ENCODE results near the gene TAOK3.
"Not testable (repeated sequence)": the region's sequence is repeated elsewhere in the genome, so short reads cannot be mapped to it uniquely, and the experiment has no call there.

The TAOK3 gene

DNA sequence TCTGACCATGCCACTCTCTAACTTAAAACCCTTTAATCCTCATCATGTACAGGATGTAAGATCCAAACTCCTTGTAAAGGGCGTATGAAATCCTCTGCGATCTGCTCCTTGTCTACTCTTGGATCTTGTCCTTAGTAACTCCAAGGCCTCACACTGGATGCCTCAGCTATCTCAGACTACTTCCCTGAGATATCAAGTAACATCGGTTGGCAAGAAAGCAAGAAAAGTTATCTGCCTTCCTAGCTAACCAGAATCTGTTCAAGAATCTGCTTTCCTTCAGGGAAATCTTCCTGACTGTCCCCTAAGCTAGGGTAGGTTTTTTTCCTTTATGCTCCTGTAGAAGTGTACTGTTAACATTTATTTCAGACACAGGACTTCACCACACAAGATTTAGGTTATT is 82.6 kb downstream of the TAOK3 start:
- DNase-seq: no peak

DNA sequence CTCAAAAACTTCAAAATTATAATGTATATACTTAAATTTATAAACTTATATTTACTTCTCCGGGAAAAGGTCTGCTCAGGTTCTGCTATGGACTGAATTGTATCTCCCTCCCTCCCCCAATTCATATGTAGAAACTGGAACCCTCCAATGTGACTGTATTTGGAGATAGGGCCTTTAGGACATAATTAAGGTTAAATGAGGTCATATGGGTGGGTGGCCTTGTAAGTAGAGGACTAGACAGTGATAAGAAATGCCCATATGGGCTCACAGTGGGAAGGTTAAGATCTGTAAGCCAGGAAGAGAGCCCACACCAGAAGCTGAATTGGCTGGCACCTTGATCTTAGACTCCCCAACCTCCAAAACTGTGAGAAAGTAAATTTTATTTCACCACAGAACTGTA is 84.5 kb downstream of the TAOK3 start:
- no peak for DNase-seq

DNA sequence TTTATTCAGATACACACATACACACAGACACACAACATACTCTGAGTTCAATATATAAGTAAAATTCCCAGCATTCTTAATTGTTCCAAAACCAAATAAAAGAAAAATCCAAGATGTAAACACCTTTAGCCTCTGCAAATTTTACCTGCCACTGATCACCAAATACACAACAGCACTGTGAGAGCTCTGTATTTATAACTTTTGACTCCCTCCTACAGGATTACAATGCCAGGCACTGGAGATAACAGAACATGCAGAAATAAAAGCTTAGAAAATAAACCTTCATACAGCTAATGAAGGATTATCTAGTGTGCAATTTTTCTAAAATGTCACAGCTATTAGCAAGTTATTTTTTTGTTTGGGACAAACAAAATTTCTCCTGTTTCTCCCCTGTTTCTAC is 85.0 kb downstream of the TAOK3 start:
- no peak for DNase-seq

DNA sequence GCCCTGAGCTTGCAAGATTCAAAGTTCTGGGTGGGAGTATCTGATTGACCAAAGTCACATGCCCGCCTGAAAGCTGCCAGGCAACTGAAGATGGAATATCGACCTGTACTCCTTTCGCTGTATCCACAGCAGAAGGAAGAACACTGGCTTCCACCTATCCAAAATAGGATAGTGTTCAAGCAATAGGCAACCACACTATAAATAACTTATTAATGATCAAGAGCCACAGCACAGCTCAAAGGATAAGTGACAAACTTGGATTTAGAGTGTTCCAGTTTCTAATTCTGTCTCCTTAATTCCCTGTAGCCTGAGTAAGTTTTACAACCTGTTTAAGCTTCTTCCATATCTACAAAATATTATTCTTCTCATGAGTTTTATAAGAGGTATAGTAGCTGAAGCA is 89.9 kb downstream of the TAOK3 start:
- no peak for DNase-seq

DNA sequence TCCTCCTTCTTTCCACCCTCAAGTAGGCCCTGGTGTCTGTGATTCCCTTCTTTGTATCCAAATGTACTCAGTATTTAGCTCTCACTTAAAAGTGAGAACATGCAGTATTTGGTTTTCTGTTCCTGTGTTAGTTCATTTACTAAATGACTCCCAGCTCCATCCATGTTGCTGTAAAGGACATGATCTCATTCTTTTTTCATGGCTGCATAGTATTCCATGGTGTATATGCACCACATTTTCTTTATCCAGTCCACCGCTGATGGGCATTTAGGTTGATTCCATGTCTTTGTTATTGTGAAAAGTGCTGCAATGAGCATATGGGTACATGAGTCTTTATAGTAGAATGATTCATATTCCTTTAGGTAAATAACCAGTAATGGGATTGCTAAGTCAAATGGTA is 94.4 kb downstream of the TAOK3 start:
- not testable (repeated sequence) for DNase-seq

DNA sequence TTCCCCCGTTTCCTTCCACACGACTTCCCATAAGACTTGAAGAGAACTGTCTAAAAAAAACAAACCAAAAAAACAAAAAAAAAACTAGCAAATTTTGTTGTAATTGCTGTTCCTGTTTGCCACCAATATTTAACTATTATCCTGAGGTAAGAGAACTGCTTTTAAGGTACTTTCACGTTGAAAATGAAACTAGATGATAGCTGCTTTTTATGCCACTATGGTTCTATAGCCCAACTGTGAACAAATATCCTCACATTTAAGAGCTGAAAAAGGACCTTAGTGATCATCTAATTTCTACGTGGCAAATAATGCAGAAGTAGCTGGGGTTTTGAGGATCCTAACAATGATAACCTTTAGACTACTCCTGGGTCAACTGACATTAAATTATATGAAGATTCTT is 98.6 kb downstream of the TAOK3 start:
- no peak for DNase-seq

DNA sequence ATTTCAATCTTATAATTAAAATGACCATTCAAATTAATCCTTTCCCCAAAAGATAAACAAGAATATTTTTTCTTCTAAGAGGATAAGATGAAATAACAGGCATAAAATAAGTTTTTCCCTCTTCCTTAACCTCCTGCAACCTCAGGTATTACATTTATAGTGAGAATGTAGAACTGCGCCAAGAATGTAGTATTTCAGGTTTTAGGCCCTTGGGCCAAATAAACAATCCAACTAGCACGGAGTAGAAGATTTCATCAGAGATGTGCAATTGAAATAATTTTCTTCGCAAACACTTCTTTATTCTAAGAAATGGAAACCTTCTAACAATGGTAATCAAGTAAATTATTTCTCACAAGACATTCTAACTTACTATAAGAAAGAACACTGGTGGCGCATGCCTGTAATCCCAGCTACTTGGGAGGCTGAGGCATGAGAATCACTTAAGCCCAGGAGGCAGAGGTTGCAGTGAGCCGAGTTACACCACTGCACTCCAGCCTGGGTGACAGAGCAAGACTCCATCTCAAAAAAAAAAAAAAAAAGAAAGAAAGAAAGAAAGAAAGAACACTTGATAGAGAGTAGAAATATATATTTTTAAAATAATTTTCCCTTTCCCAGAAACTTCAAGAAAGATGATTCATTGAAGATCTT is 100.8 kb downstream of the TAOK3 start:
- no peak for DNase-seq

DNA sequence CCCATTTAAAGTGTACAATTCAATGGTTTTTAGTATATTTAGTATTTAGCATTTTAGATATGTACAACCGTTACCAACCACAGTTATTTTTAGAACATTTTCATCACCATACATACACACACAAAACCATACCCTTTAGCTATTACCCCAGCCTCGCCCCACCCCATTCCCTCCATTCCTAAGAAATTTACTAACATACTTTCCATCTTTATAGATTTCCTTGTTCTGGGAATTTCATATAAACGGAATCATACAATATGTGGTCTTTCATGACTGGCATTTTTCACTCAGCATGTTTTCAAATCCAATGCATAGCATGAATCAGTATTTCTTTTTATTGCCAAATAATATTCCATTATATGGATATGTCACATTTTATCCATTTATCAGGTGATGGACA is 101.5 kb downstream of the TAOK3 start:
- no peak for DNase-seq

DNA sequence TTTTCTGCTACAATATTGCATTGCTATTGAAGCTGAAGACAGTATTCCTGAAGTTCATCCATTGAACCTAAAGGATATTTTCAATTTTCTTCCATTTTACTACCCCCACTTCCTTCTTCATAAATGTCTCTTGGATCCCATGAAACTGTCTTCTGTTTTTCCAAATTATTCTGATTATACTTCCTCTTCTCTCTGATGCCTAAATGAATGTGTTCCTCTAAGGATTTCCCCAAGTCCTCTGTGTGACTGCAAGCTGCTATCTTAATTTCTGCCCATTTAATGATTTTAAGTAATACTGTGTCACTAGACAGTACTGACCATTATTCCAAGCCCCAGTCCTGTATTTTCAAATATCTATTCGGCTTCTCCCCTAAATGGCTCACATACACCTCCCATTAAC is 102.9 kb downstream of the TAOK3 start:
- DNase-seq: no peak

DNA sequence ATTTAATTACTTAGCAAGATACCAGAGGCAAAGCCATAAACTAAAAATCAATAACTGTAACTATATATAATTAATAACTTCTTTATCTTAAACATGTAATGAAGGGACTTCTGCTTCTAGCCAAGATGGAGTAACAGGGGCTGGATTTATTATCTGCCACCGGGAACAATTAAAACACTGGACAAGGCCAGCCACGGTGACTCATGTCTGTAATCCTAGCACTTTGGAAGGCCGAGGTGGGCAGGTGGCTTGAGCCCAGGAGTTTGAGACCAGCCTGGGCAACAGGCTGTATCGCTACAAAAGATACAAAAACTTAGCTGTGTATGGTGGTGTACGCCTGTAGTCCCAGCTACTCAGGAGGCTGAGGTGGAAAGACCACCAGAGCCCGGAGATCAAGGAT is 113.6 kb downstream of the TAOK3 start:
- no peak for DNase-seq

DNA sequence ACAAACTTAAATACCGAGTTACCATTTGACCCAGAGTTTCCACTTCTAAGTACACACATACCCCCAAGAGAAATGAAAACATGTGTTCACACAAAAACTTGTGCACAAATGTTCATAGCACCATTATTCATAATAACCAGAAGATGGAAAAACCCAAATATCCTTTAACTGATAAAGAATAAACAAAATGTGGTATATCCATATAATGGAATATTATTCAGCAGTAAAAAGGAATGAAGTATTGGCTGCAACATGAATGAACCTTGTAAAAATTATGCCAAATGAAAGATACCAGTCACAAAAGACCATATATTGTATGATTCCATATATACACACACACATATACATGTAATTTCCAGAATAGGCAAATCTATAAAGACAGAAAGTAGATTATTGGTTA is 116.4 kb downstream of the TAOK3 start:
- DNase-seq: no peak

DNA sequence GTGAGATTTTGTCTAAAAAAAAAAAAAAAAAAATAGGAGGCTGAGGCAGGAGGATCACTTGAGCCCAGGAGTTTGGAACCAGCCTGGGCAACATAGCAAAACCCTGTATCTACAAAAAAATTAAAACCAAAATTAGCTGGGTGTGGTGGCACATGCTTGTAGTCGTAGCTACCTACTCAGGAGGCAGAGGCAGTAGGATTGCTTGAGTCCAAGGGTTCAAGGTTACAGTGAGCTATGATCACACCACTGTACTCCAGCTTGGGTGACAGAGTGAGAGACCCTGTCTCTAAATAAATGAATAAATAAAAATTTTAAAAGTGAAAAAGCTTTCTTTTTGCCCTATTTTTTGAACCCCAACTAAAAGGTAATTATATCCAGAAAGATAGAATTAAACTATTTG is 123.2 kb downstream of the TAOK3 start:
- DNase-seq: no peak

DNA sequence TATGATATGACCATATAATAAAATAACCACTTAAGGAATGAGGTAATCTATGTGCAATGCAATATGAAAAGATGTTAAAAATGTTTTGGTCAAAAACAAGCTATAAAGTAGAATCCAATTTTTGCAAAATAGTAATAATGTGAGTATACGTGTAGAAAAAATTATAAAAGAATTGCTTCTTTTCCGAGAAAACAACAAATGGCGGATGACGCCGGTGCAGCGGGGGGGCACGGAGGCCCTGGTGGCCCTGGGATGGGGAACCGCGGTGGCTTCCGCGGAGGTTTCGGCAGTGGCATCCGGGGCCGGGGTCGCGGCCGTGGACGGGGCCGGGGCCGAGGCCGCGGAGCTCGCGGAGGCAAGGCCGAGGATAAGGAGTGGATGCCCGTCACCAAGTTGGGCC is 126.8 kb downstream of the TAOK3 start:
- DNase-seq: not testable (repeated sequence)

DNA sequence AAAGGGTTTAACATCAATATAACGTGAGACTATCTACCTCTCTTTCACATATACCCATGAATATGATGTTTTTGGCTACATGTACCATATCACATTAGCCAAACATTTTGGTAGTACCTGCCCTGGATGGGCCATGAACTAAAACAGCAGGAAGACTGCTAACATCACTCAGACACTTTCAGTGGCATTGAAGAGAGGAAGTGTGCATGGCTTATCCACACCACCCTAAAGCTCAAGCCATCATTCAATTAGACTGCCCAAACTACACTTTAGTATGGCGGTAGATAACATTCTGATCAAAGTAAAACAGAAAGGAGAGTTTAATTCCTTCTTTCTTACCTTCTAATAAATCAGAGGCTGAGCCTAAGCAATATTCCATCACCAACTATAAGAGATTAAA is 133.8 kb downstream of the TAOK3 start:
- no peak for DNase-seq

DNA sequence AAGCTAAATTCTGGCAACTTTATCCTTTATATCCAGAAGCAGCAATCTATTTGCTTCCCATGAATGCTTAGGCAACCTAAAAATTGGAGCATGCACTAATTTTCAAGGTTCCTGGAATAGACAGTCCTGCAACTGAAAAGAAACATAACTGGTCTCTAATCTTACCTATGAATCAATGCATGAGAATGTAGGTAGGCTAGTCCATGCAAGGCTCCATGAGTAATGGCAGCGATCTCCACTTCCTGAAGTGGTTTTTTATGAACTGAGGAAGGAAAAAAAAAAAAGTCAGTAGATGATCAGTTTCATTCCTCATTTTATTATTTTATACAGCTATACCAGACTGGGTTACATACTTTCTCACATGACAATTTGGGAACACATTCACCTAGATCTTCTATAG is 134.8 kb downstream of the TAOK3 start:
- no peak for DNase-seq

DNA sequence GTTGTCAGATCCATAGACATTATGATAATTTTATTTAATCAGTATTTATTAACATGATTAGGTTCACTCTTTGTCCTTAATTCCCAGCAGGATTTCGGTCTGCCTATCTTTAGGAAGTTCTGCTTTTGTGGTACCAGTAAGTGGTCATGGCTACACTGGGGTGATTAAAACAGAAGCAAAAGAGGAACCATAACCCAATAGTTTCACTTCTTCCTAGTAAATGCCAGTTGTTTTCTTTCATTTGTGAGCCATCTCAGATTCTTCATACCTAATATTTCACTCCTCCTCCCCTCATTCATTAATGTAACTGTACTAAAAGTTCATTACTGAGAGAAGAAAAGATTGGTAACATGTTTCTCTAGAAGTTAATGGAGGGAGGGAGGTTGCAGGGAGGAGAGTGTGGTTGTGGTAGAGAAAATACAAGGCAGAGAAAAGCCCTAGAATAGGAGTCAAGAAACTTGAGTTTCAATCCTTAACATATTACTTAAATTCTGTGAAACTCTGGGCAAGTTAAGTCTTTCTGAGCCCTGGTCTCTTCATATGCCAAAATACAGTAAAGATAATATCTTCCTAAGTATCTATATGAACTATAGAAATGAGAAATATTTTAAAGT is 135.5 kb downstream of the TAOK3 start:
- DNase-seq: peak; percentile 1

DNA sequence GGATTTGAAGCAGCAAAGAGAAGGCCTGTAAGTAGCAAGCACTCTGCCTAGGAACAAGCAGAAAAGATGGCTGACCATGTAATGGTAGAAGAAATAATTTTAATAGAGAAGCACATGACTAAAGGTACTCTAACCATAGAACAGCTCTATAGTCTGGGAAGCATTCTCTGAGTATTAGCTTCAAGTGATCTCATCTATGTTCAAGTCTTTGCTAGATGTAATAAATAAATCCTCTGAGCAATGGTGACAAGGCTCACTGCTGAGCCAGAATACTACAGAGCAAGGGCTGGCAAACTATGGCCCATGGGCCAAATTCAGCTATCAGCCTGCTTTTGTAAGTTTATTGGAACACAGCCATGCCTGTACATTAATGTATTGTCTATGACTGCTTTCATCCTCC is 152.0 kb downstream of the TAOK3 start:
- DNase-seq: no peak

DNA sequence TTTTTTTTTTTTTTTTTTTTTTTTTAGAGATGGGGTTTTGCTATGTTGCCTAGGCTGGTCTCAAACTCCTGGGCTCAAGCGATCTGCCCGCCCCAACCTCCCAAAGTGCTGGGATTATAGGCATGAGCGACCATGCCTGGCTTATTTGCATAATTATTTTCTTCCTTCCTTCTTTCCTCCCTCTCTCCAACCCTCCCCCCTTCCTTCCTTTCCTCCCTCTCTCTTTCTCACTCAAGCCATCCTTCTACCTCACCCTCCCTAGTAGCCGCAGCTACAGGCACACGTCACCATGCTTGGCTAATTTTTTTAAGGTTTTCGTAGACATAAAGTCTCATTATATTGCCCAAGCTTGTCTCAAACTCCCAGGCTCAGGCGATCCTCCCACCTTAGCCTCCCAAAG is 152.9 kb downstream of the TAOK3 start:
- no peak for DNase-seq

DNA sequence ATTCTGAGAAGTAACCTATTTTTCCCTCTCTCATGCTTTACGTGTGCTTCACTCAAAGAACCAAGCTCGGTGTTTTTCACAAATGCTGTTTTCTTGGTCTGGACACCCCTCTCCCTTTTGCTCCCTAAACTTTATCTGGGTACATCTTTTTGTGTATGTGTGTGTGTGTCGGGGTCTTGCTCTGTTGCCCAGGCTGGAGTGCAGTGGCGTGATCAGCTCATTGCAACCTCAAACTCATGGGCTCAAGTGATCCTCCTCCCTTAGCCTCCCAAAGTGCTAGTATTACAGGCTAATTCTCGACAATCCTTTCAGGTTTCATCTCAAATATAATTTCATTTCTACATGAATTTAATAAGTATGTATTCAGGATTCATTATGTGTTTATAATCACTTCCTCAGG is 153.6 kb downstream of the TAOK3 start:
- no peak for DNase-seq

DNA sequence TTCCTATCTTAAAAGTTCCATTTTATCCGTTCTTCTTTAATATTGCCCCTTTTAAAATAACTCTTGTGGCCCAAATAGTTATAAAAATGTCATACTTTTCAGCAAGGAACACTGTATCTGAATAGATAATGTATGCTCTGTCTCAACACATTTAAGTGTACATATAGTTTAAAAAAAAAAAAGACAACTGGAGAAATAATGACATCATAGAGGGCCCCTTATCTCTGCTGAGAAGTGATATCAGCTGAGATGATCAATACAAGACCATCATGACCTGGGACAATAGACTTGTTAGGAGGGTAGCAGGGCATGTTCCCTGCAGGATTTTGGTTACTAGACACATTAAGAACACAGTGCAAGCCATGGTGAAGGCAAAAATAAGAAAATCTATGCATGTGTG is 159.3 kb downstream of the TAOK3 start:
- no peak for DNase-seq

DNA sequence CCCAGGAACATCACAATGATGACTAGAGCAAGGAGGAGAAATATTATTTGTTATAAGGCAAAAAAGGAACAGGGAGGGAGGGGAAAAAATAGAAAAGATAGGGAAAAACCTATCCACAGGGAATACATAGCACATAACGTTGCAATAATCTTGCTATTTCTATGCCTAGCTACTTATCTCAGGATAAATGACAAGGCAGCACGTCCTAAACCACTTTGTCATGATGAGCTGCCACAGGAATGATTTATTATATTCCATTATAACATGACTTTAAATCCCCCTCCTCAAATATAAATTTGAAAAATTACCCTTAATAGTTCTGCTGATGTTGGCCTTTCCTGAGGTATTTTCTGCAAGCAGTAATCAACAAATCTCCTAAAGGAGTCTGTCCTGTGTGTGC is 160.1 kb downstream of the TAOK3 start:
- DNase-seq: no peak

DNA sequence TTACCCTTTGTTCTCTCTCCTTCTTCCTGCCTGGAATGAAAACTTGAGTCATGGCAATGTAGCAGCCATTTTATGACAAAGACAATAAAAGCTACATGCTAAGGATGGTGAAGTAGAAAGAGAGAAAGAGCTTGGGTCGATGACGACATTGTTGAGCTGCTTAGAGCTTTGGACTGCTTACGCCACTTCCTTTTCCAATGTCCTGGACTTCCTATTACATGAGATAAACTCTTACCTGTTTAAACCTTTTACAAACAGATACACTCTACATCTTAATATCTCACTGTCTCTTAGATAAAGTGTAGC is 166.6 kb downstream of the TAOK3 start:
- no peak for DNase-seq

DNA sequence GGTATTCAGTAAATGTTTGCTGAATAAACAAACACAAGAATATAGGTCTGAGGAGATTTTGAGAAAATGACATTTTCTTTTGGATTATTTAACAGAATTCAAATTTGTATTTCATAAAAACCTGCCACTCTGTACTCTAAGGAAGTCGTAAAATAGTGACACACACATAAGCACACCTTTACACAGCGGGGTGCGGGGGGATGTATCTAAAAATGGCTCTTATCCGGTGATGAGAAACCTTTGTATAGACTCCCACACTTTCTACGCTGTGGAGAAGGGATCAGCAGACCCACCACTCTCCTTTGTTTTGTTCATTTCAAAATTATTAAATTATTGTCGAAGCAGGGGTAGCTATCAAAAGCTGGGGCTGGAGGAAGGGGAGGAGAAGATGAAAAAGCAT is 178.7 kb downstream of the TAOK3 start:
- DNase-seq: no peak

DNA sequence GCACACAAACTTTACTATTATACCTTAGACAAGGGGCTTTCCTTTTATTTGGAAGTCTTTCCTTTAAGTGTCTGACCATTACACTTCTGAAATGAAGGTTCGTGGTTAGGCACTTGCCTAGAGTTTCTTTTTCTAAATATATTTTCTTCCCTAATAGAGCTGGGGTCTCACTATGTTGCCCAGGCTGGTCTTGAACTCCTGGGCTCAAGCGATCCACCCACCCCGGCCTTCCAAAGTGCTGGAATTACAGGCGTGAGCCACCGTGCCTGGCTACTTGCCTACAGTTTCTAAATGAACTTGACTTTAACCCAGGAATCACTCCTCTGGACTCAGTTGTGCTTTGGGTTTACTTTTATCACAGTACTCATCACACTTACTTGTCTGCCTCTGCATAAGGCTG is 179.2 kb downstream of the TAOK3 start:
- no peak for DNase-seq

DNA sequence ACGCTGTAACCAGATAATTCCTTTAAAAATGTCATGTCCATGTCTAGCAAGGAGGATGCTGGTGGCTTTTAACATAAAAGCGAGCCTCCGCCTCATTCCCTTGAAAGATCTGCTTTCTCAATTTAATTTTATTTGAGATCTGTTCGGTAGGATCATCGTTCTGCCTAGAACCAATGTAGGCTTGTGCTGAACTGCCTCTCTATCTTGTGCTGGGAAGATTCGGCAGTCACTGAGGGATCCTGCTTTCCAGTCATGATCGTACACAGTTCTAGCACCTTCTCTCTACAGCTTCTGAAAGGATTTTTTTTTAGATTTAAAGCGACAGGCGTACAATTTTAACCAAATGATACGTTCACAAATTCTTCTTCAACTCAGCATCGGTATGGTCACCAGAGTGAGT is 182.4 kb downstream of the TAOK3 start:
- no peak for DNase-seq

DNA sequence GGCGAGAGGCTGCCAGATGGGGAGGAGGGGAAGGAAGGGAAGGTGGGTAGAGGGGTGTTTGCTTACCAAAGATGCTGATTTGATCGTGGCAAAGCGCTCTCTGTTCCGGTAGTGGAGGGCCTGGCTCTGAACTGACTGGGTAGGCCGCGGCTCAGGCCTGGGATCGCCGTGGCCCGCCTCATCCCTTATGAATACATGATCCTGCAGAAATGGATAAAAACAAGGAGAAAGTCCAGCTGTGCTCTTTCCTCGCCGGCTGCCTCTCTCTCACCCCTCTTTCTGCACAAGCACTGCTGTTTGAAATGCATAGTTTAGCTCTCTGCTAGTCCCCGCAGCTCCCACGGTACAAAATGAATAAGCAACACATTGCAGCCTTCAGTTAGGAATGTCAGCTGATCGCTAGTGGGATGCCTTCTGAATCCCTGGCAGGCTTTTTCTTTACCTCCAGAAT is 182.9 kb downstream of the TAOK3 start:
- DNase-seq: no peak
